Panc1 (cell line): ENCODE results near the gene ANKRD18A.

Source experiments
- POLR2AphosphoS5 ChIP-seq: IDR thresholded peaks from 2 replicates; pipeline ENCODE4 v1.6.1; 2012; ENCODE audit warnings: mild to moderate bottlenecking, low read depth, low read length, moderate library complexity
- SIN3A ChIP-seq: IDR thresholded peaks from 2 replicates; pipeline ENCODE4 v1.6.1; 2012; ENCODE audit warnings: low read depth, mild to moderate bottlenecking, low read length, moderate library complexity, borderline replicate concordance; ENCODE audit not compliant: insufficient read depth

DNA sequence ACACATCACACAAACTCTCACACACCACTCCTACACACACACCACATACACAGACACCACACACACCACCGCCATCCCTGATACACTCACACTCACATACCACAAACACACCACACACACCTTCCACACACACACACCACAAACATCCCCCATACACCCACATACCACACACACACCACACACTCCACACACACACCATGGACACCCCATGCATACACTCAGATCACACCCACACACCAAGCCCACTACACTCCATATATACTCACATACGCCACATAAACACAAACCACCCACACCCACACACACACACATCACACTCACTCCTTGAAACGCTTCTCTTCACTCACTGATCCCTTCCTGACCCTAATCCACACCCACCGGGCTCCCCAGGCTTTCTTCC lies 9.1 kb upstream of the ANKRD18A start:
- no peak for TF ChIP-seq SIN3A
- TF ChIP-seq POLR2AphosphoS5 = no peak
